Epithelial cell of umbilical artery (primary cell): ENCODE results near the gene PHIP. TPM values are rescaled to one million over a fixed set of nuclear protein-coding genes. Genes with fewer than 3 reads are reported as not detected.

Experiments used
- total RNA-seq: library from RNA; depleted of rRNA; stranded (reverse); fragments of >200 nt; gene quantifications from 2 replicates; pipeline ENCODE4 v1.2.3, GENCODE V29; 2014

PHIP gene
- total RNA-seq, result 16.6 and 22.8 TPM in 2 replicates

GRCh38 chr6:79078075-79078969, at the start of gene PHIP:
TSS of gene PHIP (minus strand) at chr6:79078254. CDS start at chr6:79078068, 186 bp downstream.

Other genes starting within 250 kb of the PHIP start
- gene IRAK1BP1, start 210.7 kb downstream of the PHIP start, total RNA-seq, result 2.3 and 4.6 TPM in 2 replicates
- 66.9 and 103 TPM in 2 replicates for gene HMGN3, start 156.4 kb upstream of the PHIP start, total RNA-seq